ENCODE data around the gene MVP. TPM values are rescaled to one million over a fixed set of nuclear protein-coding genes. Genes with fewer than 3 reads are reported as not detected.

Gene MVP
- total and polyA plus RNA-seq, 8 donors, result 58.8 to 179 (median 94.7) TPM

- Histone ChIP-seq H3K4me3 (peak overlapping the region in 2 of 4 donors; percentile 55 to 60), H3K9me3 (no peaks in the 10 kb centered on the region), H3K27me3 (no peaks in the 10 kb centered on the region), H3K4me1 (peaks cover 0 to 20% (median 0%) of the 10 kb centered on the region in 3 donors), H3K36me3 (no peaks in the 10 kb centered on the region), H3K27ac (peak overlapping the region; percentile 47 to 86 (median 71))
- TF ChIP-seq CTCF (IDR thresholded peaks at IDR 0.05), result no peak
- peak in 4 of 6 donors; percentile 37 to 81 (median 54) for DNase-seq
- FAIRE-seq, result no peak
- intact Hi-C loops (cut with DNase I), result no loop called here
- no peak for ATAC-seq
- 69 to 71% methylated on average over 25 of the region's 25 CpGs for WGBS, 2 donors
These were observed 11.9 kb upstream of the MVP start for GRCh38 chr16:29808219-29808900.

- WGBS, 2 donors, result 81 to 85% methylated on average over 31 of the region's 31 CpGs
- Histone ChIP-seq H3K27me3 (no peaks in the 10 kb centered on the region), H3K27ac (peak overlapping the region in 1 of 4 donors; percentile 2), H3K9me3 (no peaks in the 10 kb centered on the region), H3K36me3 (no peaks in the 10 kb centered on the region), H3K4me3 (peak overlapping the region in 1 of 4 donors; percentile 55), H3K4me1 (peaks cover 0 to 20% (median 0%) of the 10 kb centered on the region in 3 donors)
- ATAC-seq (no peak), DNase-seq (peak in 3 of 6 donors; percentile 40 to 85 (median 64)), FAIRE-seq (no peak)
- intact Hi-C loops (cut with DNase I), result no loop called here
- TF ChIP-seq CTCF (IDR thresholded peaks at IDR 0.05), result no peak
These were observed 11.1 kb upstream of the MVP start for GRCh38 chr16:29809031-29809747.

- intact Hi-C loops (cut with DNase I), result no loop called here
- peaks cover 0 to 20% (median 0%) of the 10 kb centered on the region in 3 donors for H3K4me1 ChIP-seq
- DNase-seq (peak in 2 of 6 donors; percentile 57 to 77), FAIRE-seq (no peak), ATAC-seq (no peak)
- H3K27me3 ChIP-seq, result no peaks in the 10 kb centered on the region
- no peak for TF ChIP-seq CTCF (IDR thresholded peaks at IDR 0.05)
- no peaks in the 10 kb centered on the region for H3K9me3 ChIP-seq
- H3K36me3 ChIP-seq, result no peaks in the 10 kb centered on the region
- 72 to 81% methylated on average over 22 to 23 of the region's 23 CpGs for WGBS, 2 donors
- H3K4me3 ChIP-seq, result no peak overlapping the region
- H3K27ac ChIP-seq, result peak overlapping the region in 2 of 4 donors; percentile 85 to 87
These were observed 10.2 kb upstream of the MVP start for GRCh38 chr16:29809850-29810698.

DNA sequence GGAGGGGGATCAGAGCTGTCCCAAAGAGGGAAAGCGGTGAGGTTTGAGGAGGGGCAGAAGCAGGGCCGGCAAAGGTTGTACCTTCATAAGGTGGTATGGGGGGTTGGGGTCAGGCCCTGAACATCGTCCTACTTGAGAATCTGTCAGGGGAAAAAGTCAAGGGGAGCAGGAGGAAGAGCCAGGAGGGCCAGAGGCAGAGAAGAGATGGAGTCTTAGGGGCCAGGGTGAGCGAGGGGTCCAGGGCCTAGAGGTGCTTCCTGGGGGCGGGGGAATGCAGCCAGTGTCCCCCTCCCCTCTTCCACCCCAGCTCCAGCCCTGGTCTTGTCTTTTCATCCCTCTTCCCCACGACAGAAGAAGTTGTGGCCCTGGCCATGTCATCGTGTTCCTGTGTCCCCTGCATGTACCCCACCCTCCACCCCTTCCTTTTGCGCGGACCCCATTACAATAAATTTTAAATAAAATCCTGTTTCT is 9.5 kb upstream of the MVP start:
- FAIRE-seq (no peak), ATAC-seq (no peak), DNase-seq (peak in 1 of 6 donors; percentile 45)
- H3K4me3 ChIP-seq, result peak overlapping the region in 1 of 4 donors; percentile 52
- no peaks in the 10 kb centered on the region for H3K9me3 ChIP-seq
- peak overlapping the region in 3 of 4 donors; percentile 76 to 87 (median 85) for H3K27ac ChIP-seq
- WGBS, 2 donors, result 31 to 33% methylated on average over 9 of the region's 9 CpGs
- no peak for TF ChIP-seq CTCF (IDR thresholded peaks at IDR 0.05)
- H3K27me3 ChIP-seq, result no peaks in the 10 kb centered on the region
- peaks cover 0 to 20% (median 0%) of the 10 kb centered on the region in 3 donors for H3K4me1 ChIP-seq
- H3K36me3 ChIP-seq, result no peaks in the 10 kb centered on the region
- intact Hi-C loops (cut with DNase I), result no loop called here
